Measurements from ENCODE around the gene WDR43.

GRCh38 chr2:28906821-28907220 lies 12.4 kb downstream of the WDR43 start:
- no peak for TF ChIP-seq POLR2AphosphoS5 (IDR thresholded peaks at IDR 0.05)
- TF ChIP-seq EP300 (IDR thresholded peaks at IDR 0.05): no peak
- no peak for TF ChIP-seq CTCF (IDR thresholded peaks at IDR 0.05)
